Liver (tissue), 3 donors: ENCODE measurements around the gene PGAM2.

ENCODE experiments used
- NR2F2 ChIP-seq: IDR thresholded peaks from 2 replicates; pipeline ENCODE4 v1.6.1; 2016; ENCODE audit warnings: antibody characterized with exemption
- RAD21 ChIP-seq, 2 donors: IDR thresholded peaks; 2 replicates each; pipeline ENCODE4 v1.6.1; 2016; ENCODE audit warnings: antibody characterized with exemption in 2 of 2, mild to moderate bottlenecking in 2 of 2
- SP1 ChIP-seq: IDR thresholded peaks from 2 replicates; pipeline ENCODE4 v1.6.1; 2018; ENCODE audit warnings: antibody characterized with exemption, mild to moderate bottlenecking
- TF ChIP-seq, protein P1 (sequence below): fragments of 150-350 bp; IDR thresholded peaks from 2 replicates; pipeline ENCODE4 v1.5.1; 2017; ENCODE audit warnings: improper control_type of control experiment, low read depth, low read length; ENCODE audit not compliant: missing input control
- donor health status: healthy.
- donor health status: healthy.

DNA sequence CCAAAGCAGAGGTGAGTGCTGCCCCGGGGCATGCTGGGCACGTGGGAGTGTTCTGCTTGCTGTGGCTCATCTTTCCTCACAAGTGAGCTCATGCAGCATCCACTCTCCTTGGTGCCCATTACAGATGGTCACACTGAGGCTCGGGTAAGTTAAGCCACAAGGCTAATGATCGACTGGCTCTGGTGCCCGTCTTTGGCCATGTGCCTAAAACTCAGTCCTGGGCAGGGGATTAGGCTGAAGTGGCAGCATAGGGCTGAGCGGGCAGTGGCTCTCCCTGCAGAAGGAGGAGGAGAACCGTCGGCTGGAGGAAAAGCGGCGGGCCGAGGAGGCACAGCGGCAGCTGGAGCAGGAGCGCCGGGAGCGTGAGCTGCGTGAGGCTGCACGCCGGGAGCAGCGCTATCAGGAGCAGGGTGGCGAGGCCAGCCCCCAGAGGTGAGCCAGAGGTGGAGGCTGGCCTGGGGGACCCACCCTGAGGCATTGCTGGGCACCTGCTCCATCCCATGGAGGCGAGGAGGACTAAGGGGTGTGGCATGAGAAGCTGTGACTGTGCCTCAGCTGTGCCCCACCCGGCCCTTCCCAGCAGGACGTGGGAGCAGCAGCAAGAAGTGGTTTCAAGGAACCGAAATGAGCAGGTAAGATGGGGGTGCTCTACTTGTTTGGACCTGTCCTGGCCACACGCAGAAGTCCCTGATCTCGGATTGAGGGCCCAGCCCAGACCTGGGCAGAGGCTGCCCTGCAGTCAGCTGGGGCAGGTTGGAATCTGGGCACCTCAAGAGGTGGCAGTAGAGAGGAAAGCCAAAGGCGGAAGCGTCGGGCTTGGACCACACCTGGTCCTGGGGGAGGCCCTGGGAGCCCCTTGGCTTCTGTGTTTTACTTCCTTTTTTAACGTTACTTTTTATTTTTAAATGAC is 7.3 kb downstream of the PGAM2 start:
- TF ChIP-seq, protein P1, sequence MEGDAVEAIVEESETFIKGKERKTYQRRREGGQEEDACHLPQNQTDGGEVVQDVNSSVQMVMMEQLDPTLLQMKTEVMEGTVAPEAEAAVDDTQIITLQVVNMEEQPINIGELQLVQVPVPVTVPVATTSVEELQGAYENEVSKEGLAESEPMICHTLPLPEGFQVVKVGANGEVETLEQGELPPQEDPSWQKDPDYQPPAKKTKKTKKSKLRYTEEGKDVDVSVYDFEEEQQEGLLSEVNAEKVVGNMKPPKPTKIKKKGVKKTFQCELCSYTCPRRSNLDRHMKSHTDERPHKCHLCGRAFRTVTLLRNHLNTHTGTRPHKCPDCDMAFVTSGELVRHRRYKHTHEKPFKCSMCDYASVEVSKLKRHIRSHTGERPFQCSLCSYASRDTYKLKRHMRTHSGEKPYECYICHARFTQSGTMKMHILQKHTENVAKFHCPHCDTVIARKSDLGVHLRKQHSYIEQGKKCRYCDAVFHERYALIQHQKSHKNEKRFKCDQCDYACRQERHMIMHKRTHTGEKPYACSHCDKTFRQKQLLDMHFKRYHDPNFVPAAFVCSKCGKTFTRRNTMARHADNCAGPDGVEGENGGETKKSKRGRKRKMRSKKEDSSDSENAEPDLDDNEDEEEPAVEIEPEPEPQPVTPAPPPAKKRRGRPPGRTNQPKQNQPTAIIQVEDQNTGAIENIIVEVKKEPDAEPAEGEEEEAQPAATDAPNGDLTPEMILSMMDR = no peak
- TF ChIP-seq RAD21 (IDR thresholded peaks at IDR 0.05) = no peak
- no peak for TF ChIP-seq SP1
- TF ChIP-seq NR2F2 = no peak
